ENCODE results near the gene PPP2R5A. TPM values are rescaled to one million over a fixed set of nuclear protein-coding genes. Genes with fewer than 3 reads are reported as not detected.
A peak's percentile ranks its signal among the peaks of the same experiment; 100 is the strongest.

Gene PPP2R5A
- total and polyA plus RNA-seq, 2 of the 13 experiments (the other 11 are each of a cell fraction or from before 2014, with no cell fraction given), result 22.0 to 31.4 TPM

DNA sequence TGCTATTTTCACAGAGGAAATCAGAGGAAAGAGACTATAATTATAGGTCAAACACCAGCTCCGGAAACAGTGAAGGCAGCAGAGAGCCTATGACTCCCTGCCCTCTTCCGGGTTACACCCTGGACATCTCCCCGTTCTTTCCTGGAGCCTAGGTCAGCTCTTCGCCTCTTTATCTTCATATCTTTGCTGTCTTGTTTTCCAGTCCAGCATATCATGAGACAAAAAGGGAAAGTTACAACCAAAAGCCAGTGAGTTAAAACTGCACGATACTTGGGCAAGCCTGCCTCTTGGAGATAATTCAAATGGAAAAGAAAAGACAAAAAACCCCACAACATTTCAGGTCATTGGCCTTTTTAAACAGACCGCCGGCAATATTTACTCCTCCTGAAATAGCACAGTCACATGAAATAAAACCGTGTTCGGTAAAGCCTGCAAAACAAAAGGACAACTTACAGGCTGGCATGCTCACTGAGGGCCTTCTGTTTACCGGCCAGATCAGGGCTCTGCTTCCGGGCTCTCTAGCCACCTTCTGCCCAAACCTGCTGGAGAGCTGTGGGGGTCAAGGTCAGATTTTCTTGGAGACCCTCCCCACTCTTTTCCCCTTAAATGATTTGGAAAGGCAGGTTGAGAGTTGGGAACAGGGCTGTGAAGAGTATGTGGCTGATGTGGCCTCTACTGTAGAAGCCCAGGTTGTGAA lies 42.8 kb upstream of the PPP2R5A start (continued):
- no peak for TF ChIP-seq NFATC3 (CRISPR knock-in tag; IDR thresholded peaks at IDR 0.05)
- no peak; the same call in 1 of the 2 replicates for TF ChIP-seq ZNF205 (CRISPR knock-in tag; IDR thresholded peaks at IDR 0.05)
- TF ChIP-seq, protein P1, sequence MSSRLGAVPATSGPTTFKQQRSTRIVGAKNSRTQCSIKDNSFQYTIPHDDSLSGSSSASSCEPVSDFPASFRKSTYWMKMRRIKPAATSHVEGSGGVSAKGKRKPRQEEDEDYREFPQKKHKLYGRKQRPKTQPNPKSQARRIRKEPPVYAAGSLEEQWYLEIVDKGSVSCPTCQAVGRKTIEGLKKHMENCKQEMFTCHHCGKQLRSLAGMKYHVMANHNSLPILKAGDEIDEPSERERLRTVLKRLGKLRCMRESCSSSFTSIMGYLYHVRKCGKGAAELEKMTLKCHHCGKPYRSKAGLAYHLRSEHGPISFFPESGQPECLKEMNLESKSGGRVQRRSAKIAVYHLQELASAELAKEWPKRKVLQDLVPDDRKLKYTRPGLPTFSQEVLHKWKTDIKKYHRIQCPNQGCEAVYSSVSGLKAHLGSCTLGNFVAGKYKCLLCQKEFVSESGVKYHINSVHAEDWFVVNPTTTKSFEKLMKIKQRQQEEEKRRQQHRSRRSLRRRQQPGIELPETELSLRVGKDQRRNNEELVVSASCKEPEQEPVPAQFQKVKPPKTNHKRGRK (CRISPR knock-in tag; IDR thresholded peaks at IDR 0.05), result no peak
- TF ChIP-seq HMG20A (CRISPR knock-in tag; IDR thresholded peaks at IDR 0.05; ENCODE audit: borderline replicate concordance), result peak; percentile 78; the same call in 1 of the 2 replicates
- no peak for TF ChIP-seq ZNF616 (CRISPR knock-in tag; IDR thresholded peaks at IDR 0.05; ENCODE audit: low read depth)
- no peak for TF ChIP-seq ZNF720 (CRISPR knock-in tag; IDR thresholded peaks at IDR 0.05)
- no peak for TF ChIP-seq ZNF253 (CRISPR knock-in tag; IDR thresholded peaks at IDR 0.05; ENCODE audit: borderline replicate concordance)
- TF ChIP-seq HHEX (CRISPR knock-in tag; IDR thresholded peaks at IDR 0.05), result no peak
- TF ChIP-seq, protein P2, sequence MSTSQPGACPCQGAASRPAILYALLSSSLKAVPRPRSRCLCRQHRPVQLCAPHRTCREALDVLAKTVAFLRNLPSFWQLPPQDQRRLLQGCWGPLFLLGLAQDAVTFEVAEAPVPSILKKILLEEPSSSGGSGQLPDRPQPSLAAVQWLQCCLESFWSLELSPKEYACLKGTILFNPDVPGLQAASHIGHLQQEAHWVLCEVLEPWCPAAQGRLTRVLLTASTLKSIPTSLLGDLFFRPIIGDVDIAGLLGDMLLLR (CRISPR knock-in tag; IDR thresholded peaks at IDR 0.05), result no peak
- TF ChIP-seq PHB2 (IDR thresholded peaks at IDR 0.05; ENCODE audit: partially characterized antibody), result no peak
- TF ChIP-seq SRF (IDR thresholded peaks at IDR 0.05; ENCODE audit: low read depth, low read length), result no peak
- TF ChIP-seq, protein P3, sequence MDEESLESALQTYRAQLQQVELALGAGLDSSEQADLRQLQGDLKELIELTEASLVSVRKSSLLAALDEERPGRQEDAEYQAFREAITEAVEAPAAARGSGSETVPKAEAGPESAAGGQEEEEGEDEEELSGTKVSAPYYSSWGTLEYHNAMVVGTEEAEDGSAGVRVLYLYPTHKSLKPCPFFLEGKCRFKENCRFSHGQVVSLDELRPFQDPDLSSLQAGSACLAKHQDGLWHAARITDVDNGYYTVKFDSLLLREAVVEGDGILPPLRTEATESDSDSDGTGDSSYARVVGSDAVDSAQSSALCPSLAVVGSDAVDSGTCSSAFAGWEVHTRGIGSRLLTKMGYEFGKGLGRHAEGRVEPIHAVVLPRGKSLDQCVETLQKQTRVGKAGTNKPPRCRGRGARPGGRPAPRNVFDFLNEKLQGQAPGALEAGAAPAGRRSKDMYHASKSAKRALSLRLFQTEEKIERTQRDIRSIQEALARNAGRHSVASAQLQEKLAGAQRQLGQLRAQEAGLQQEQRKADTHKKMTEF (CRISPR knock-in tag; IDR thresholded peaks at IDR 0.05), result 0 out of 2 replicates have a peak, but pooled peaks have one; percentile 20
- TF ChIP-seq JDP2 (CRISPR knock-in tag; IDR thresholded peaks at IDR 0.05; ENCODE audit: borderline replicate concordance), result no peak
- TF ChIP-seq GATA4 (IDR thresholded peaks at IDR 0.05; ENCODE audit: borderline replicate concordance, low read depth), result no peak
- TF ChIP-seq TMF1 (CRISPR knock-in tag; IDR thresholded peaks at IDR 0.05; ENCODE audit: low read depth), result no peak
- TF ChIP-seq CBX2 (IDR thresholded peaks at IDR 0.05; ENCODE audit: low read depth, low read length), result no peak
- no peak for TF ChIP-seq CBX2 (CRISPR knock-in tag; IDR thresholded peaks at IDR 0.05; ENCODE audit: low read depth)
- TF ChIP-seq ETV5 (CRISPR knock-in tag; IDR thresholded peaks at IDR 0.05; ENCODE audit: borderline replicate concordance), result peak; percentile 57; the same call in 1 of the 2 replicates
- TF ChIP-seq, protein P4, sequence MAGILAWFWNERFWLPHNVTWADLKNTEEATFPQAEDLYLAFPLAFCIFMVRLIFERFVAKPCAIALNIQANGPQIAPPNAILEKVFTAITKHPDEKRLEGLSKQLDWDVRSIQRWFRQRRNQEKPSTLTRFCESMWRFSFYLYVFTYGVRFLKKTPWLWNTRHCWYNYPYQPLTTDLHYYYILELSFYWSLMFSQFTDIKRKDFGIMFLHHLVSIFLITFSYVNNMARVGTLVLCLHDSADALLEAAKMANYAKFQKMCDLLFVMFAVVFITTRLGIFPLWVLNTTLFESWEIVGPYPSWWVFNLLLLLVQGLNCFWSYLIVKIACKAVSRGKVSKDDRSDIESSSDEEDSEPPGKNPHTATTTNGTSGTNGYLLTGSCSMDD (CRISPR knock-in tag; IDR thresholded peaks at IDR 0.05), result no peak
- TF ChIP-seq MTF2 (CRISPR knock-in tag; IDR thresholded peaks at IDR 0.05; ENCODE audit: borderline replicate concordance), result no peak
- peak in 1 of 2 experiments; percentile 46; a peak in 1 of 4 replicates for TF ChIP-seq KLF16 (CRISPR knock-in tag; IDR thresholded peaks at IDR 0.05)
- TF ChIP-seq HMGA1 (CRISPR knock-in tag; conservative IDR thresholded peaks at IDR 0.05), result no peak
- TF ChIP-seq ATM (IDR thresholded peaks at IDR 0.05; ENCODE audit: borderline replicate concordance), result no peak
- no peak for TF ChIP-seq EEA1 (CRISPR knock-in tag; IDR thresholded peaks at IDR 0.05; ENCODE audit: borderline replicate concordance)
- no peak for TF ChIP-seq ZNF546 (CRISPR knock-in tag; conservative IDR thresholded peaks at IDR 0.05)
- no peak; the same call in 1 of the 2 replicates for TF ChIP-seq MIXL1 (CRISPR knock-in tag; IDR thresholded peaks at IDR 0.05)
- no peak for TF ChIP-seq MYC (CRISPR knock-in tag; IDR thresholded peaks at IDR 0.05; ENCODE audit: borderline replicate concordance)
- no peak for TF ChIP-seq ZFP1 (CRISPR knock-in tag; IDR thresholded peaks at IDR 0.05)
- TF ChIP-seq BRD4 (CRISPR knock-in tag; IDR thresholded peaks at IDR 0.05), result no peak

Measured in HepG2 (cell line).